ENCODE data around the gene LDLRAD1.

The LDLRAD1 gene

GRCh38 chr1:53968125-53968513 lies 49.9 kb downstream of the LDLRAD1 start:
- Histone ChIP-seq H3K9me2 (replicated peaks; ENCODE audit: low read depth, low read length) (no peaks in the 10 kb centered on the region), H3K36me3 (ENCODE audit: insufficient read depth, low read length) (peaks cover 42% of the 10 kb centered on the region; the same call in 1 of the 2 replicates)

DNA sequence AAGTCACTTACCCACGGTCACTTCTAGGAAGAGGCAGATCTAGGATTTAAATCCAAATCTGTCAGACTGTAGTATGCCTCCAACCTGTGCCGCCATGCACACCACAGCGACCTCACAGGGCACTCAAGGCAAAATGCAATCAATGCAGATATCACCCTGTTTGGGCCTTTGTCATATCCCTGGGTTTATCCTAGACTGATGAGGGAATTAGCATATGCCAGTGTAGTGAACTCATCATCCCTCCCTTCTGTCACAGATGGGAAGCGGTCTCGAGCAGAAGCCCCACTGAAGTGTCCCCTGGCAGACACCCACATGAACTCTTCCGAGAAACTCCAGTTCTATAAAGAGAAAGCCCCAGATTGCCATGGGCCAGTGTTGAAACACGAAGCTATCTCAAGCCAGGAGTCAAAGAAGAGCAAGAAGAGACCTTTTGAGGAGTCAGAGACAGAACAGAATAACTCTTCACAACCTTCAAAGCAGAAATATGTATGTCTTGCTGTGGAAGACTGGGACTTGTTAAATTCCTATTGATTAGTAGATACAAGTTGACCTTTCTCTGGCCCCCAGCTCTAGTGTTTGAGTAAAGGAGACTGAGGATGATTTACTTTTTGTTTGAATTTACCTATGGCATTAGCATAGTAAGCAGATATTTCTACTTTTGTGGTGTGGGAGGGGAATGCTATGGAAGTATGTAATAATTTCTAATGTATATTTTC lies 50.4 kb downstream of the LDLRAD1 start:
- no peaks in the 10 kb centered on the region for H3K27me3 ChIP-seq (ENCODE audit: insufficient read depth, low read length, poor library complexity, severe bottlenecking)
- H3K4me1 ChIP-seq (ENCODE audit: insufficient read depth, low read length, poor library complexity, severe bottlenecking): no peaks in the 10 kb centered on the region
- TF ChIP-seq, protein P1, sequence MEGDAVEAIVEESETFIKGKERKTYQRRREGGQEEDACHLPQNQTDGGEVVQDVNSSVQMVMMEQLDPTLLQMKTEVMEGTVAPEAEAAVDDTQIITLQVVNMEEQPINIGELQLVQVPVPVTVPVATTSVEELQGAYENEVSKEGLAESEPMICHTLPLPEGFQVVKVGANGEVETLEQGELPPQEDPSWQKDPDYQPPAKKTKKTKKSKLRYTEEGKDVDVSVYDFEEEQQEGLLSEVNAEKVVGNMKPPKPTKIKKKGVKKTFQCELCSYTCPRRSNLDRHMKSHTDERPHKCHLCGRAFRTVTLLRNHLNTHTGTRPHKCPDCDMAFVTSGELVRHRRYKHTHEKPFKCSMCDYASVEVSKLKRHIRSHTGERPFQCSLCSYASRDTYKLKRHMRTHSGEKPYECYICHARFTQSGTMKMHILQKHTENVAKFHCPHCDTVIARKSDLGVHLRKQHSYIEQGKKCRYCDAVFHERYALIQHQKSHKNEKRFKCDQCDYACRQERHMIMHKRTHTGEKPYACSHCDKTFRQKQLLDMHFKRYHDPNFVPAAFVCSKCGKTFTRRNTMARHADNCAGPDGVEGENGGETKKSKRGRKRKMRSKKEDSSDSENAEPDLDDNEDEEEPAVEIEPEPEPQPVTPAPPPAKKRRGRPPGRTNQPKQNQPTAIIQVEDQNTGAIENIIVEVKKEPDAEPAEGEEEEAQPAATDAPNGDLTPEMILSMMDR (conservative IDR thresholded peaks at IDR 0.05; ENCODE audit: low read length): no peak
- peaks cover 48% of the 10 kb centered on the region; the same call in 1 of the 2 replicates for H3K36me3 ChIP-seq (ENCODE audit: insufficient read depth, low read length)
- no peaks in the 10 kb centered on the region for H3F3A ChIP-seq (ENCODE audit: low read depth)
- no peaks in the 10 kb centered on the region for H4K20me1 ChIP-seq (ENCODE audit: insufficient read depth, low read length, poor library complexity, severe bottlenecking)
- no peak overlapping the region for H3K4me3 ChIP-seq (ENCODE audit: low read length, poor library complexity, severe bottlenecking)
- no peak overlapping the region for H3K9ac ChIP-seq (ENCODE audit: low read depth, low read length, poor library complexity, severe bottlenecking)
- H3K4me2 ChIP-seq (ENCODE audit: low read depth, low read length, poor library complexity, severe bottlenecking): no peak overlapping the region
- no peaks in the 10 kb centered on the region for H3K79me2 ChIP-seq (ENCODE audit: insufficient read depth, low read length)
- H2AFZ ChIP-seq (ENCODE audit: low read length): no peak overlapping the region
- no peaks in the 10 kb centered on the region for H3K9me2 ChIP-seq (replicated peaks; ENCODE audit: low read depth, low read length)
- H3K9me3 ChIP-seq (ENCODE audit: insufficient read depth, low read depth, low read length): no peaks in the 10 kb centered on the region

More at GRCh38 chr1:53968125-53968513, 49.9 kb downstream of the LDLRAD1 start:
- no peak overlapping the region for H3K4me2 ChIP-seq (ENCODE audit: low read depth, low read length, poor library complexity, severe bottlenecking)
- no peak overlapping the region for H3K9ac ChIP-seq (ENCODE audit: low read depth, low read length, poor library complexity, severe bottlenecking)
- no peaks in the 10 kb centered on the region for H3K9me3 ChIP-seq (ENCODE audit: insufficient read depth, low read depth, low read length)
- no peaks in the 10 kb centered on the region for H3K27me3 ChIP-seq (ENCODE audit: insufficient read depth, low read length, poor library complexity, severe bottlenecking)
- H3K79me2 ChIP-seq (ENCODE audit: insufficient read depth, low read length): no peaks in the 10 kb centered on the region
- no peak overlapping the region for H3K4me3 ChIP-seq (ENCODE audit: low read length, poor library complexity, severe bottlenecking)
- no peaks in the 10 kb centered on the region for H3F3A ChIP-seq (ENCODE audit: low read depth)
- H3K4me1 ChIP-seq (ENCODE audit: insufficient read depth, low read length, poor library complexity, severe bottlenecking): no peaks in the 10 kb centered on the region
- TF ChIP-seq, protein P1 (conservative IDR thresholded peaks at IDR 0.05; ENCODE audit: low read length): no peak
- no peak for TF ChIP-seq EZH2phosphoT487 (IDR thresholded peaks at IDR 0.05; ENCODE audit: borderline replicate concordance)
- no peaks in the 10 kb centered on the region for H4K20me1 ChIP-seq (ENCODE audit: insufficient read depth, low read length, poor library complexity, severe bottlenecking)
- H2AFZ ChIP-seq (ENCODE audit: low read length): no peak overlapping the region

- Histone ChIP-seq H3K79me2 (ENCODE audit: insufficient read depth, low read length) (no peaks in the 10 kb centered on the region), H3K9me3 (ENCODE audit: insufficient read depth, low read depth, low read length) (no peaks in the 10 kb centered on the region), H3K9ac (ENCODE audit: low read depth, low read length, poor library complexity, severe bottlenecking) (no peak overlapping the region), H3F3A (ENCODE audit: low read depth) (no peaks in the 10 kb centered on the region), H3K27me3 (ENCODE audit: insufficient read depth, low read length, poor library complexity, severe bottlenecking) (no peaks in the 10 kb centered on the region), H4K20me1 (ENCODE audit: insufficient read depth, low read length, poor library complexity, severe bottlenecking) (no peaks in the 10 kb centered on the region), H3K9me2 (replicated peaks; ENCODE audit: low read depth, low read length) (no peaks in the 10 kb centered on the region), H3K4me1 (ENCODE audit: insufficient read depth, low read length, poor library complexity, severe bottlenecking) (no peaks in the 10 kb centered on the region), H3K4me2 (ENCODE audit: low read depth, low read length, poor library complexity, severe bottlenecking) (no peak overlapping the region), H2AFZ (ENCODE audit: low read length) (no peak overlapping the region), H3K36me3 (ENCODE audit: insufficient read depth, low read length) (peaks cover 56% of the 10 kb centered on the region; the same call in 1 of the 2 replicates), H3K4me3 (ENCODE audit: low read length, poor library complexity, severe bottlenecking) (no peak overlapping the region)
- no peak for TF ChIP-seq EZH2phosphoT487 (IDR thresholded peaks at IDR 0.05; ENCODE audit: borderline replicate concordance)
- TF ChIP-seq, protein P1 (conservative IDR thresholded peaks at IDR 0.05; ENCODE audit: low read length): no peak
Measured at GRCh38 chr1:53966794-53967193, 51.2 kb downstream of the LDLRAD1 start.
